ENCODE data around the gene ZP2. TPM values are rescaled to one million over a fixed set of nuclear protein-coding genes. Genes with fewer than 3 reads are reported as not detected.

ZP2 gene
- total and polyA plus RNA-seq, 11 donors = not detected

GRCh38 chr16:21162661-21163151, 48.7 kb downstream of the ZP2 start:
- H3K9me3 ChIP-seq = no peaks in the 10 kb centered on the region
- H3K4me3 ChIP-seq = peak overlapping the region in 6 of 12 donors; percentile 1 to 40 (median 13)
- intact Hi-C loops (cut with DNase I) = loop anchor here in 1 of 10 donors (10.0 kb wide), 1 partner anchor 1032 kb away; no protein-coding TSS in a partner anchor
- peak overlapping the region; percentile 6 to 94 (median 71) for H3K27ac ChIP-seq
- ATAC-seq (peak in 2 of 4 donors; percentile 11 to 25), DNase-seq (peak; percentile 62 to 88 (median 72))
- 17 to 21% (median 19%) methylated on average over 7 of the region's 7 CpGs for whole genome bisulfite sequencing, 4 donors
- H3K4me1 ChIP-seq = peaks cover 16 to 64% (median 46%) of the 10 kb centered on the region in 12 donors
- no peaks in the 10 kb centered on the region for H3K27me3 ChIP-seq
- no peak for TF ChIP-seq POLR2A (IDR thresholded peaks at IDR 0.05)
- TF ChIP-seq CTCF (IDR thresholded peaks at IDR 0.05) = no peak
- peaks cover 0 to 56% (median 41%) of the 10 kb centered on the region in 9 donors for H3K36me3 ChIP-seq

- Histone ChIP-seq H3K4me3 (peak overlapping the region in 9 of 12 donors; percentile 5 to 95 (median 88)), H3K36me3 (peaks cover 0 to 44% (median 29%) of the 10 kb centered on the region in 9 donors), H3K9me3 (no peaks in the 10 kb centered on the region), H3K27me3 (no peaks in the 10 kb centered on the region), H3K27ac (peak overlapping the region in 11 of 12 donors; percentile 43 to 94 (median 88)), H3K4me1 (peaks cover 20 to 72% (median 47%) of the 10 kb centered on the region in 12 donors)
- DNase-seq = peak in 1 of 5 donors; percentile 40
- 40 to 52% (median 48%) methylated on average over 2 of the region's 2 CpGs for WGBS, 4 donors
- peak; percentile 14 to 35 (median 20) for ATAC-seq
- TF ChIP-seq CTCF (IDR thresholded peaks at IDR 0.05) (no peak), POLR2A (IDR thresholded peaks at IDR 0.05) (peak in 1 of 2 donors; percentile 46)
- intact Hi-C loops (cut with DNase I) = loop anchor here in 1 of 10 donors (10.0 kb wide), 1 partner anchor 1034 kb away; no protein-coding TSS in a partner anchor
These were observed 50.2 kb downstream of the ZP2 start for GRCh38 chr16:21161211-21161610.

GRCh38 chr16:21160276-21160675, 51.1 kb downstream of the ZP2 start:
- H3K4me3 ChIP-seq = peak overlapping the region in 11 of 12 donors; percentile 74 to 95 (median 88)
- no peak for ATAC-seq
- peaks cover 0 to 35% (median 20%) of the 10 kb centered on the region in 9 donors for H3K36me3 ChIP-seq
- H3K4me1 ChIP-seq = peaks cover 20 to 72% (median 47%) of the 10 kb centered on the region in 12 donors
- H3K27ac ChIP-seq = peak overlapping the region in 11 of 12 donors; percentile 77 to 94 (median 88)
- TF ChIP-seq POLR2A (IDR thresholded peaks at IDR 0.05) = no peak
- TF ChIP-seq CTCF (IDR thresholded peaks at IDR 0.05) = no peak
- 33 to 51% (median 46%) methylated on average over 1 of the region's 1 CpG for WGBS, 4 donors
- H3K27me3 ChIP-seq = no peaks in the 10 kb centered on the region
- H3K9me3 ChIP-seq = no peaks in the 10 kb centered on the region
- no peak for DNase-seq
- intact Hi-C loops (cut with DNase I) = loop anchor here in 1 of 10 donors (10.0 kb wide), 1 partner anchor 1035 kb away; no protein-coding TSS in a partner anchor

GRCh38 chr16:21159281-21159951, 52.0 kb downstream of the ZP2 start:
- 1 to 17% (median 4%) methylated on average over 22 to 27 of the region's 27 CpGs for WGBS, 4 donors
- no peaks in the 10 kb centered on the region for H3K9me3 ChIP-seq
- peaks cover 20 to 67% (median 46%) of the 10 kb centered on the region in 12 donors for H3K4me1 ChIP-seq
- H3K36me3 ChIP-seq = peaks cover 0 to 32% (median 12%) of the 10 kb centered on the region in 9 donors
- DNase-seq (peak; percentile 43 to 68 (median 53)), ATAC-seq (peak; percentile 18 to 59 (median 40))
- H3K4me3 ChIP-seq = peak overlapping the region; percentile 74 to 95 (median 88)
- intact Hi-C loops (cut with DNase I) = loop anchor here in 8 of 10 donors (1.0 to 10.0 kb wide), 11 partner anchors 12 to 1165 kb away; partner anchors contain the start of genes CRYM (in 1 of the 8) and UQCRC2 (in 1 of the 8)
- no peak for TF ChIP-seq POLR2A (IDR thresholded peaks at IDR 0.05)
- no peak for TF ChIP-seq CTCF (IDR thresholded peaks at IDR 0.05)
- no peaks in the 10 kb centered on the region for H3K27me3 ChIP-seq
- H3K27ac ChIP-seq = peak overlapping the region; percentile 72 to 94 (median 88)
